ENCODE results near the gene CLK3. TPM values are rescaled to one million over a fixed set of nuclear protein-coding genes. Genes with fewer than 3 reads are reported as not detected.

CLK3 gene
- total RNA-seq, 1 donor from 2014 or later: 51.4 TPM

Other genes starting within 250 kb of the CLK3 start
- 1.9 TPM for gene CYP11A1, start 248.2 kb upstream of the CLK3 start, total RNA-seq
- 2.1 TPM for gene SEMA7A, start 181.9 kb upstream of the CLK3 start, total RNA-seq
- 32.4 TPM for gene UBL7, start 154.7 kb upstream of the CLK3 start, total RNA-seq
- gene ARID3B, start 74.6 kb upstream of the CLK3 start, total RNA-seq: 5.8 TPM
- gene EDC3, start 80.2 kb downstream of the CLK3 start, total RNA-seq: 27.2 TPM
- gene CYP1A1, start 109.7 kb downstream of the CLK3 start, total RNA-seq: 65.0 TPM
- not detected for gene CYP1A2, start 133.0 kb downstream of the CLK3 start, total RNA-seq
- gene CSK, start 166.2 kb downstream of the CLK3 start, total RNA-seq: 46.9 TPM
- not detected for gene LMAN1L, start 197.0 kb downstream of the CLK3 start, total RNA-seq
- gene CPLX3, start 210.8 kb downstream of the CLK3 start, total RNA-seq: not detected
- 31.5 TPM for gene ULK3, start 227.3 kb downstream of the CLK3 start, total RNA-seq